ENCODE results near the gene UBIAD1.
"Not testable (repeated sequence)": the region's sequence is repeated elsewhere in the genome, so short reads cannot be mapped to it uniquely, and the experiment has no call there.

UBIAD1 gene

DNA sequence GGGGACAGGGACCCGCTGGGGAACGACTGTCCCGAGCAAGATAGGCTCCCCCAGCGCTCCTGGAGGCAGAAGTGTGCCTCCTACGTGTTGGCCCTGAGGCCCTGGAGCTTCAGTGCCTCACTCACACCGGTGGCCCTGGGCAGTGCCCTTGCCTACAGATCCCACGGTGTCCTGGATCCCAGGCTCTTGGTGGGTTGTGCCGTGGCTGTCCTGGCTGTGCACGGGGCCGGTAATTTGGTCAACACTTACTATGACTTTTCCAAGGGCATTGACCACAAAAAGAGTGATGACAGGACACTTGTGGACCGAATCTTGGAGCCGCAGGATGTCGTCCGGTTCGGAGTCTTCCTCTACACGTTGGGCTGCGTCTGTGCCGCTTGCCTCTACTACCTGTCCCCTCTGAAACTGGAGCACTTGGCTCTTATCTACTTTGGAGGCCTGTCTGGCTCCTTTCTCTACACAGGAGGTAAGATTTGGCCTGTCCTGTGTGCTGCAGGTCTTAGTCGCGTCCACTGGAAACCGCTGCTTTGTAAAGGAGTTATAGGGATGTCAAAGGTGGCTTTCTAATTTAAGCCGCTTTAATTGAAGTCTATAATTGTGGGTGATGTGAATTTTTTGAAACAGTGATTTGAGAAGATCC lies 717 bp downstream of the UBIAD1 start:
- DNase-seq = no peak

DNA sequence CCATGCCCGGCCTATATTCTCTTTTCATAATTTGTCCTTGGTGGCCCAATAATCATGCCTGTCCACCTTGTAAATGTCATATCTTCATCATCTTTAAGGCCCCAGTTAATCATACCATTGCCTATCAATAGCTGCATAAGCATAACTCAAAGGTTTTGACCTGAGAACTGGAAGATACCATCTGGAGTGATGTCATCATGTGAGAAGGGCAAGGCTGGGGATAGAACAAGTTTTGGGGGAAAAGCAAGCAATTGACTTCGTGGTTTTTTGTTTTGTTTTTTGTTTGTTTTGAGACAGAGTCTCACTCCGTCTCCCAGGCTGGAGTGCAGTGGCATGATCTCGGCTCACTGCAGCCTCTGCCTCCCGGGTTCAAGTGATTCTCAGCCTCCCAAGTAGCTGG lies 6.2 kb downstream of the UBIAD1 start:
- no peak for DNase-seq

DNA sequence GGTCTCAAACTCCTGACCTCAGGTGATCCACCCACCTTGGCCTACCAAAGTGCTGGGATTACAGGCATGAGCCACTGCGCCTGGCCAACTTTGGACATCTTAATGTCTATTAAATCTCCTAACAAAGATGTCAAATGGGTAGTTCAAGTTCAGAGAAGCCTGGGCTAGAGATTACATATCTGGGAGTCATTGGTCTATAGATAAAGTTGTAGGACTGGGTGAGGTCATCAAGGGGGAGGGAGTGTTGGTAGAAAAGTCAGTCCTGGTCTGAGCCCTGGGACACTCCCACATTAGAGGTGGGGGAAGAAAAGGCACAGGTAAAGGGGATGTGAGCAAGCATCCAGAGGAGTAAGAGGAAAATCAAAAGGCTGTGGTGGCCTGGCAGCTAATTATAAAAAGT lies 6.6 kb downstream of the UBIAD1 start:
- no peak for DNase-seq

DNA sequence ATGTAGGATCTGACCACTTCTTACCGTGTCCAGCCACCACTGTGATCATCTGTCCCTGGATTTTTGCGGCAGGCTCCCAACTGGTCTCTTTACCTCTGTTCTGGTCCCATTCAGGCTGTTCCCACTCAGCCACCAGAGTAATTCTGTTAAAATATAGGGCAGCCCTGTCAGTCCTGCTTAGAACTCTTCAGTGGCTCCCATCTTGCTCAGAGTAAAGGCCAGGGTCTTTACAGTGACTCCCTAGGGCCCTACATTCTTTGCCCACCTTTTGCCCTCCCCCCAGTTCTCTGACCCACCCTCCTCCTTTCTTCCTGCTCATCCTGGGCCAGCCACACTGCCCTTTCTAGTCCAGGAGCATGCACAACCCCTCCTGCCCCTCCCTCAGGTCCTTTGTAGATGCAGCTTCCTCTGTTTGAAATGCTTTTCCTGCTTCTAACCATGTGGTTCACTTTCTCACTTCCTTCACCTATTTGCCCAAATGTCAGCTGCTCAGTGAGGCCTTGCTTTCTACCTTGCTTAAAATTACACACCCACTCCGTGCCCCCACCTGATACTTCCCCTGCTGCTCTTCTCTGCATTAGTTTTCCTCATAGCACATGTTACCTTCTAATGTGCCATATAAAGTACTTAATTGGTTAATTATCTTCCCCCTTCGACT lies 7.8 kb downstream of the UBIAD1 start:
- DNase-seq = no peak

DNA sequence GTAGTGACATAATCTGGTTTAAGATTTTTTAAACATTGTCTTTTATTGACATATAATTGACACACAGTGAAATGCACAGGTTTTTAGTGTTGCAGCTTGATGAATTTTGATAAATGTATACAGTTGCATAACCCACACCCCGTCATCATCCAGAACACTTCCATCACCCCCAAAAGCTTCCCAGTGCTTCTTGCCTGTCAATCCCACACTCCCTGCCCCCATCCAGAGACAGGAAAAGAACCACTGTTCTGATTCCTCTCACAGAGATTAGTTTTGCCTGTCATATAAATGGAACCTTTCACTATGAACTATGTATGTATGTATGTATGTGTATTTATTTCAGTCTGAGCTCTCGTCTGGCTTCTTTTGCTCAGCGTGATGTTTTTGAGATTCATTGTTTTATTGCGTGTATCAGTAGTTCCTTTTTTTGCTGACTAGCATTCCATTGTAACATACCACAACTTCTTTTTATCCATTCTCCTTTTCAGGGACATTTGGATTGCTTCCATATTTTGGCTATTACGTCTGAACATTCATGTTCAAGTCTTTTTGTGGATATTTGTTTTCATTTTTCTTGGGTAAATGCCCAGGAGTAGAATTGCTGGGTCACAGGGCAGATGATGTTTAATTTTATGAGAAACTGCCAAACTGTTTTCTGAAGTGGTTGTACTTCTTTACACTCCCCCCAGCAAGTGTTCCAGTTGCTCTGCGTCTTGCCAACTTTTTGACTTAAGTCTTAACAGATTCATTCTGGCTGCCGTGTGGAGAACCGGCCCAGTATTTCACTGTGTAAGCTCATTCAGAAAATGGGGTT lies 8.7 kb downstream of the UBIAD1 start:
- no peak for DNase-seq

DNA sequence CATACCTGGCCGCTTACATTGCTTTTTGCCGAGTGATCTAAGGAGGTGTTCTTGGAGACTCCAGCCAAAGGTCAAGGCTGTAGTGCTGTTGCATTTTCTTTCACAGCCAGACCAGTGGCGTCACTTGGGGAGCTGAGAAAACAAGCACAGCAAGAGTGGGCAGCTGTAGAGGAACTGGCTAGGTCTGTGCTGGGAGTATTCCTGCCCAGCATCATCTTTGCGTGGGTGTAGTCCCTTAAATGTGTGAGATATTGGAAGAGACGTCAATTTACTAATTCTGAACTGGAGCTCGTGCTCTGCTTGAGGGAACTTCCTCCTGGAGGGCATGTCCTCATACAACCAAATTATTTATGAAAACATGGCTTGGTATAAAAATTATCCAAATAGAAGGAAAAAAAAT lies 10.2 kb downstream of the UBIAD1 start:
- no peak for DNase-seq

DNA sequence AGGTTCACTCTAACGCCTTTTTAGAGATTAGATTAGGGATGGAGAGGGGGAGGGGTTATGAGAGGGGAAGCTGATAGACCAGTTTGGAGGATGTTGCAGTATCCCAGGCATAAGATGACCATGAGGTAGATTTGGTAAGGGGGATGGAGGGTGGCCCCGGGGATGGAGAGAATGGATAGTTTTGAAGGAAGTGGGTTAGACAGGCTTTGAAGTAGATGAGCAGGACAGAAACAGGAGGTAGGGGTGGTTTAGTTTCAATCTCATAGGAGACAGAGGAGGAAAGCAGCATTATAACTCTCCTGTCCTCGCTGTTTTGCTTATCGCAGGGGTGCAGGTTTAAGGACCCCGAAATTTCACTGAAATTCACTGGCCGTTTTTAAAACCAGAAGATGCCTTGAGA lies 11.8 kb downstream of the UBIAD1 start:
- DNase-seq = no peak

DNA sequence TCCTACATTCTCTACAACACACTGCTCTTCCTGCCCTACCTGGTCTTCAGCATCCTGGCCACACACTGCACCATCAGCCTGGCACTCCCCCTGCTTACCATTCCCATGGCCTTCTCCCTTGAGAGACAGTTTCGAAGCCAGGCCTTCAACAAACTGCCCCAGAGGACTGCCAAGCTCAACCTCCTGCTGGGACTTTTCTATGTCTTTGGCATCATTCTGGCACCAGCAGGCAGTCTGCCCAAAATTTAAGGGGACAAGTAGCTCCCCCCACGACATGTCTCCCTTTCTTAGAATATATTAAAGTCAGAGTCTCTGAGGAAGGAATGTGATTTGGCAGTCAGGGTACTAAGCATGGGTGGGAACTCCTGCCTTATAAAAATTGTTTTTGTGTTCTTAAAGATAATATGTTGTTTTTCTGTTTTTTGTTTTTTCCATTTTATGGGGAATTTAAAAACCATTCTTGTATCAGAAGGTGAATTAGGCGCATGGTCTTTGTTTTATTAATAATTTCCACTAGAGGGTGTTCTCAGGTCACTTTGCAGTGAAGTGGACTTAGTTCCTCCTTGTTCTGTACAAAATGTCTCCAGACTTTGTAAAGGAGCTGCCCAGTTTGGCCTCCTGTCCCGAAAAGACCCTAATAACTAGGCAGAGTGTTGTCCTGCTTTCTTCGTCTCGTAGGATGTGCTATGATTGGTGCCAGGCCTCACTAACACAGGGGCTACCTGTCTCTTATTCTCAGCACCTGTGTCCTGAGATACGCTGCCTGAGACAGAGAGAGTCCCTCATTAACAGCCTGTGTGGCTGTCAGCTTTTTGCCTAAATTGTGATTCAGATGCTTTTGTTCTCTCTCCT lies 13.1 kb downstream of the UBIAD1 start:
- DNase-seq = no peak

DNA sequence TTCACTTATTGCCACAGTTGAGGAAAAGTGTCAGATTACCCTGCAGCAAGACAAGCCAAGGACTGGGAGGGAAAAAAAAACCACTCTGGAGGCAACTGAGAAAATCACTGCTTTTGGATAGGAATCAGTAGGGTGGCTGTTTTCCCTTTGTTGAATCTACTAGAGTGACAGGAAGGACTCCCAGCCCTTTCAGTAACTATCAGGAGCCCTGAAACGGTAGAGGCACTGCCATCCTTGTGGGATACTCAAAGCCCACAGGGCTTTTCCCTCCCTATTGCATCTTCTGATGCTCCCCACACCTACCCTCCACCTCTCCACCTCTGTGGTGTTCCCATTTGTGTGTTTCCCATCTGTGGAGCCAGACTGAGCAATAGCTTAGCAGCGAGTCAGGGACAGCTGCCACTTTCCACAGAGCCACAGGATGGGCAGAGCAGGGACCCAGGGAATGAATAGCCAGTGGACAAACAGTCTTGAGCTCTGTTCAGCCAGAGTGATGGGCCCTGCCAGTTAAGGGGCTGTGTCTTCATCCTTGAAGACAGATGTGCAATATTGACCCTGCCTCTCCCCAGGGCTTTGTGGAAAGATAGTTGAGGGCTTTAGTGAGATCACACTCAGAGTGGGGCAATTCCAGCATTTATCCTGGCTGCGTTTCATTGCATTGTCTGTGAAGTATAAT lies 13.9 kb downstream of the UBIAD1 start:
- DNase-seq = no peak

DNA sequence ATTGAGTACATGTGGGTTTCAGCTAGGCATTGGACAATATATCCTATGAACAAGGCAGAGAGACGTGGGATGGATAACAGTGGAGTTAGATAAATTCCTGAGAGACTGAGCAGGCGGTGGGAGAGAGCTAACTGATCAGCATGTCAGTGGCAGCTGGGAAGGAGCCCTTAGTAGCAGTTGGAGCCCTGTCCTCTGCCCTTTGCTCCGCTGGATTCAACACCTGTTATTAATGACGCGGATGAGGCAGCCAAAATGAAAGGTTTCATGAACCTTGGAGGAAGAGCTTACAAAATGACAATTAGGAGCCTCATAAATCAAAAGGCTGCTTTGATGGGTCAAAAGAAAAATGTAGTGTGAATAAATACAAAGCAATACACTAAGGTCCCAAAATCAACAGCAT lies 16.1 kb downstream of the UBIAD1 start:
- no peak for DNase-seq

DNA sequence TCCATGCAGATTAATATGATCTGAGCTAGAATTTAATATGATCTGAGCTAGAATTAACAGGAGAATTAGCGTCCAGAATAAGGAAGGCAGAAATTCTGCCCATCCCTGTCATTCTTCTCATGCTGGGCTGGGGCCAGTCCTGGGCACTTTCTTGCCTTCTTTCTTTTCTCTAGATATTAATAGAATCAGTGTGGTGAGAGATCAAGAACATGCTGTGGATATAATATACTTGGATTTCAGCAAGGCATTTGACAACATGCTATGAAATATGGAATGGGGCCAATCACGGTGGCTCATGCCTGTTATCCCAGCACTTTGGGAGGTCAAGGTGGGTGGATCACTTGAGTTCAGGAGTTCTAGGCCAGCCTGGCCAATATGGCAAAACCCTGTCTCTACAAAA lies 18.1 kb downstream of the UBIAD1 start:
- no peak for DNase-seq

DNA sequence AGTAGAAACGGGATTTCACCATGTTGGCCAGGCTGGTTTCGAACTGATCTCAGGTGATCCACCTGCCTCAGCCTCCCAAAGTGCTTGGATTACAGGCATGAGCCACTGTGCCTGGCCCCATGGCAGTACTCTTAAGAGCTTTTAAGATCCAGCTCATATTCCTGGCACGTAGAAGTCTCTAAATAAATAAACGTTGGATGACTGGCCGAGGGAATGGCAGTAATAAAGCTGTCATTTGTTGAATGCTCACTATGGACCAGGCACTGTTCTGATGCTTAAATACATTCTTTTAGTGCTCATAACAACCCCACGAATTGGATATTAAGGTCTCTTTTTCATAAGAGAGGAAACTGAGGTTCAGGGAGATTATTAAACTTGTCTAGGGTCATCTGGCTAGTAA lies 20.9 kb downstream of the UBIAD1 start:
- DNase-seq = no peak

DNA sequence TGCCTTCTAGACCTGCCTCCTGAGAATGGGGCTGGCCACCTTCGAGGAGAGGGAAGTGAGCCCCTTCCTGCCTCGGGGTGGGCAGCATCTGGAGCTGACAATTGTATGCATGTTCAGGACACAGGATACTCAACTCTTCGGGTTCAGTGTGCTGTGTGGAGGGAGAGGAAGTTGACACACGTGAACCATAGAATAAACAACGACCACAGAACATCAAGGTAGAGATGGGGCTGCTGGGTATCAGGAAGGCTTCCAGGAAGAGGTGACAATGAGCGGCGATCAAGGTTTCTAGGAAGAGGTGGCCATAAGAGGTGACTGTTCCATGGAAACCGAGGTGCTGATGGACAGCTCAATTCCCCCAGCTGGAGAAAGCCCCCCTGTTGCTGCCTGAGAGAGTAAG lies 22.0 kb downstream of the UBIAD1 start:
- no peak for DNase-seq

DNA sequence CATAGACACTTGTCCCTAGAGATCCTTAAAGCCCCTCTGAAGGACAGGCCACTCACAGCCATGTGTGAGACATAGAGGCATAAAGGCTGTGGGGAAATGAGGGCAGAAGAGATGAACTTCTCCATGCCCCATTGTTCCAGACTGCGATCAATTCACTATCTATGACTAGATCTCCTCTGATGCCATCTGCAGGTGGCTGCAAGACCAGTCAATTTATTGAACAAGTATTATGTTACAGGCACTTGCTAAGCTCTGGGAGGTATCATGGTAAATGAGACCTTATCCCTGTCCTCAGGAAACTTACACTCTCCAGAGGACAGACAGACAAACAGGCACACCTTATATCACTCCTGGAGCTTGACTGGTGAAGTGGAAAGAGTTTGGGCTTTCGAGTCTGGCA lies 22.9 kb downstream of the UBIAD1 start:
- DNase-seq = no peak

DNA sequence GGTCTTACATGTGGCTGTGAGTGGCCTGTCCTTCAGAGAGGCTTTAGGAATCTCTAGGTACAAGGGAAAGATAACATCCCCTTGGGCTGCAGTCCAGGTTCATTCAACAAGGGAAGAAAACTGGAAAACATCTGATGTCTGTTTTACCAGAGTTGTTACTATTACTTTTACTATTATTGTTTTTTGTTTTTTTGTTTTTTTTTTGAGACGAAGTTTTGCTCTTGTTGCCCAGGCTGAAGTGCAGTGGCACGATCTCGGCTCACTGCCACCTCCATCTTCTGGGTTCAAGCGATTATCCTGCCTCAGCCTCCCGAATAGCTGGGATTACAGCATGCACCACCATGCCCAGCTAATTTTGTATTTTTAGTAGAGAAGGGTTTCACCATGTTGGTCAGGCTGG lies 24.8 kb downstream of the UBIAD1 start:
- not testable (repeated sequence) for DNase-seq

DNA sequence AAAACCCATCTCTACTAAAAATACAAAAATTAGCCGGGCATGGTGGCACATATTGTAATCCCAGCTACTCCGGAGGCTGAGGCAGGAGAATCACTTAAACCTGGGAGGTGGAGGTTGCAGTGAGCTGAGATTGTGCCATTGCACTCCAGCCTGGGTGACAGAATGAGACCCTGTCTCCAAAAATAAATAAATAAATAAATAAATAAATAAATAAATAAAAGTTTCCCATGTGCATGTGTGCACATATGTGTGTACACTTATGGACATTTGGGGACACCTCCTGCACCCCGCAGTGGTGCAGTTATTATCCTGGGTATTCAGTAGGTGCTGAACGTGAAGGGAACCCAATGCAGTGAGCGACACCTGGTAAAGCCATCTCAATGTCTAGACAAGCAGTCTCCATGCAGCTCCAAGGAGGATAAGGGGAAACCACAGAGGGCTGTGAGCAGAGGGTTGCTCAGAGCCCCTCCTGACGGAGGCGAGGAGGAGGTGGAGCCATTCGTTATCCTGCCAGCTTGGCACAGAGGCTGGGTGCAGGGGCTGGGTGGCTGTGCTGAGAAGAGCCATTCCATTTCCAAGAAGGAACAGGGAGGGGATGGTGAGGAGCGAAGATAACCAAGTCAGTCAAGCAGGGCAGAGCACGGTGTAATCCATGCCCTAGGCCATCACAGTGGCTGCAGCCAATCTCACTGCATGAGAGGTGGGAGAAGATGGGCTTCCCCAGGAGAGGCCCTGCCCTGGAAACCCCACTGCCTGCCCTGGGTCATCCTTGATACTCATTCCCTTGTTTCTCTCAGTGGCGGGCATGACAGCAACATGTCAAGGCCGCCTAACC lies 25.6 kb downstream of the UBIAD1 start:
- DNase-seq = no peak

DNA sequence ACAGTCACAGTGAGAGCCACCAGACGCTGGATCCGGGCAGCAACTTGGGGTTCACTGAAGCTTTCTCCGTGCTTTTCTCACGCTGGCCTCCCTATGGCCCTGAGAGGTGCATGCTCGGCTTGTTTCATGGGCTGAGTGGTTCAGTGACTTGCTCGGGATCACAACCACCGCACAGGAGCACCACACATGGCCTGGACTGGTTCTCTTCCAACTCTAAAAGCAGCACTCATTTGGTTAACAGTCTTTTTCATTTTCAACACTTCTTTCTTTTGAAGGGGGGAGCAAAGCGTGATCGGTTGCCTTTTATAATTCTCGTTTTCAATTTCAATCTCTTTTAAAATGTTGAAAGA lies 26.2 kb downstream of the UBIAD1 start:
- DNase-seq = no peak

DNA sequence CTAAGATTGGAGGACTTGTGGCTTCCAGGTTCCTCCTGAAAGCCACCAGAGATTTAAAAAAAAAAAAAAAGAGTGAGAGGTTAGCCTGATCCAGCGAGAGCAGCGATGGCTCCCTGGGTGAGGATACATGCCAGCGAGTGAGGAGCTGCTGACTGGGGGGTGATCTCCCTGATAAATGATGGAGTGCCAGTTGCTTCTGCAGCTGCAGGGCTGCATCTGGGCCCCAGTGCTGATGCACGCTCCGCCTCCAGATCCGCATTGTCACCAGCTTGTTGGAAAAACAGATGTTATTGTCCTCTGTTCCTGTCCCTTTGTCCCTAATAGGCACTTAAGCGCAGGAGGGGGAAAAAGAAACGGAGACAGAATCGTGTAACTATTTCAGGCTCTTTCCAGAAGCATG lies 28.6 kb downstream of the UBIAD1 start:
- no peak for DNase-seq

DNA sequence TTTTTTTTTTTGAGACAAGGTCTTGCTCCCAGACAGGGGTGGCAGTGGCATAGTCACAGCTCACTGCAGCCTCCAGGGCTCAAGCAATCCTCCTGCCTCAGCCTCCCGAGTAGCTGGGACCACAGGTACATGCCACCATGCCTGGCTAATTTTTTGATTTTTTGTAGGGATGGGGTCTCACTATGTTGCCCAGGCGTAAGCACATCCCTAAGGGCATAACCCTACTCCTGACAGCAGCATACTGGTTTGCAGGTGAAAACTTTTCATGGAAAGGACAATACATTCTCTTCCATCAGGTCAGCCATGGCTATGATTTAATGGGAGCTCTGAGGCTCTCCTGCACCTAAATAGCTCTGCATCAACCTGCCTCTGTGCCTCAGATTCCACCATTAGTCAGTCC lies 29.4 kb downstream of the UBIAD1 start:
- no peak for DNase-seq

DNA sequence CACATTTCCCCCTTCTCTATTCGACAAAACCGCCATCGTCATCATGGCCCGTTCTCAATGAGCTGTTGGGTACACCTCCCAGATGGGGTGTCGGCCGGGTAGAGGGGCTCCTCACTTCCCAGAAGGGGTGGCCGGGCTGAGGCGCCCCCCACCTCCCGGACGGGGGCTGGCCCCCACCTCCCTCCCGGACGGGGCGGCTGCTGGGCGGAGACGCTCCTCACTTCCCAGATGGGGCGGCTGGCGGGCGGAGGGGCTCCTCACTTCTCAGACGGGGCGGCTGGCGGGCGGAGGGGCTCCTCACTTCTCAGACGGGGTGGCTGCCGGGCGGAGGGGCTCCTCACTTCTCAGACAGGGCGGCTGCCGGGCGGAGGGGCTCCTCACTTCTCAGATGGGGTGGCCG lies 32.5 kb downstream of the UBIAD1 start:
- DNase-seq = not testable (repeated sequence)

DNA sequence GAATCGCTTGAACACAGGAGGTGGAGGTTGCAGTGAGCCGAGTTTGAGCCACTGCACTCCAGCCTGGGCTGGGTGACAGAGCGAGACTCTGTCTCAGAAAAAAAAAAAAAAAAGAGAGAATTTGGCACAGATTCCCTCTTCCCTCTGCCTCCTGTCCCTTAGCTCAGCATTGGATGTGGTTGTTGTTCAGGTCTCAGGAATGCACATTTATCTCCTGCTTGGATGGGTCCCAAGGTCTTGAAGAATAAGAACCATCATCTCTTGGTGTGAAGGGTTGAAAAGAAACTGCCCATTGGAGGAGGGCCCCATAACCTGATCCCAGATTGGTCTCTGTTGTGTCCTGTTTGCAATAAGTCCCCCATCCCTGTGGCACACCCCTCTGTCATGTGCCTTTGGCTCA lies 34.9 kb downstream of the UBIAD1 start:
- DNase-seq = no peak
